Spleen (tissue), 7 donors: ENCODE results near the gene CRELD2.

Experiments
- CTCF ChIP-seq, 11 experiments: fragments of 200-600 bp in 7 of 11; fragments of 450-650 bp in 4 of 11; sonication (generic) in 4 of 11; IDR thresholded peaks in 8 of 11; conservative IDR thresholded peaks in 3 of 11; 1 replicate in 7 of 11; 2 replicates in 4 of 11; pipeline versions ENCODE4 v1.4.0 to v1.8.0; 2016 to 2021; ENCODE audit warnings: antibody characterized with exemption in 11 of 11, inconsistent platforms in 4 of 11, mild to moderate bottlenecking in 1 of 11
- POLR2A ChIP-seq, 3 donors: fragments of 450-650 bp; IDR thresholded peaks; one replicate each; pipeline ENCODE4 v1.5.1; 2017; ENCODE audit warnings: antibody characterized with exemption in 3 of 3, mild to moderate bottlenecking in 1 of 3
- POLR2AphosphoS5 ChIP-seq, 3 donors: sonication (generic); formaldehyde crosslinking; IDR thresholded peaks; one replicate each; pipeline ENCODE4 v1.5.1; 2017; ENCODE audit warnings: antibody characterized with exemption in 3 of 3
- donor health status: DM: no; HTN: no; CAD: no; lungs with moderate emphysema.
- donor health status: DM: no; HTN: no; CAD: no.
- donor health status: DM: no; HTN: no; CAD: no.

GRCh38 chr22:49950396-49950994 lies 32.1 kb downstream of the CRELD2 start:
- TF ChIP-seq POLR2A (IDR thresholded peaks at IDR 0.05): no peak
- TF ChIP-seq CTCF (IDR thresholded peaks at IDR 0.05 in 8 of 11, conservative IDR thresholded peaks at IDR 0.05 in 3 of 11): no peak
- TF ChIP-seq POLR2AphosphoS5 (IDR thresholded peaks at IDR 0.05): no peak
